Right forelimb (tissue), 1 donor: ENCODE data around the gene GEN1.

Experiments
- DNase-seq: peaks from one replicate; pipeline ENCODE4 v3.0.0-alpha.2; 2018

GEN1 gene

DNA sequence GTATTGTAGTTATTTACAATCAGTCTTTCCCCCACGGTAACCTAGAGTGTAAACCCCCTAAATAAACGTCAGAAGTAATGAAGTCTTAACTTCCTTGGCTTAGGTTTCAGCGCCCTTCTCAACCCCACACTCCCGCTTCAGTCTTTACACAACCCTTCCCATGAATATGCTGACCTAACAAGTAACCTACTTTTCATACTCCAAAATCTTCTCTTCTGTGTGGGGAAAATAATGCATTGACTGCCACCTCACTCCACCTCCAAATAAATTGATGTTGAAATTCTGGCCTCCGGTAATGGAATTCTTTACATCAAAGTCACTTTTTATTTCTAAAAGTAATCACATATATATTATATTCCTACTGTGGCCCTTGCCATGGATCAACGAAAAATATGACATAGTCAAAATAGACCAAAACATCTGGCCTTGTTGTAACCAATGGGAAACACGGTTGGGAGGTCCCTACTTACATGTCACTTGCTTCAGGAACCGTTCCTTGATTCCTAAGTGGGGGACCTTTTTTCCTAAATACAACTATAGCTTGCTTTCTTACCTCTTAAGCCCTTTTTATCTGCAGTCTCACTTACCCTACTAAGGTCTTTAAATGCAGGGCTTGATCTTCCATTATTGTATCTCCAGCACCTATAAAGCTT is 961 bp downstream of the GEN1 start:
- DNase-seq: no peak

DNA sequence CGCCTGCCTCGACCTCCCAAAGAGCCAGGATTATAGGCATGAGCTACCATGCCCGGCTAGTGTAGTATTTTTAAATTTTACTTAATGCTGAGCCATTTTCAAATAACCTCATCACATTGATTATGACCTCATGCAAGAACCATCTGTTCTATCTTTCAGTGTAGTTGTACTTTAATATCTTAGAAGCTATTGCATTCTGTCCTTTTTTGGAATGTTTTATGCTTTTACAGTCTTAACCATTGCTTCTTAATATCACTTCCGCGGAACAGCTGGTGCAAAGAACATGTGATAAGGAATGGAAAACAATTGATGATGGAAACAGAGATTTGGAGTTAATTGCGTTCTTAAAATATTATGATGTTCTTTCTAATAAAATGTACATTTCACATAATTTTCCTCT is 2.7 kb downstream of the GEN1 start:
- DNase-seq: no peak

- no peak for DNase-seq
Measured at GRCh38 chr2:17757321-17757720, 3.4 kb downstream of the GEN1 start.

GRCh38 chr2:17758118-17758517 is 4.2 kb downstream of the GEN1 start:
- DNase-seq: no peak

DNA sequence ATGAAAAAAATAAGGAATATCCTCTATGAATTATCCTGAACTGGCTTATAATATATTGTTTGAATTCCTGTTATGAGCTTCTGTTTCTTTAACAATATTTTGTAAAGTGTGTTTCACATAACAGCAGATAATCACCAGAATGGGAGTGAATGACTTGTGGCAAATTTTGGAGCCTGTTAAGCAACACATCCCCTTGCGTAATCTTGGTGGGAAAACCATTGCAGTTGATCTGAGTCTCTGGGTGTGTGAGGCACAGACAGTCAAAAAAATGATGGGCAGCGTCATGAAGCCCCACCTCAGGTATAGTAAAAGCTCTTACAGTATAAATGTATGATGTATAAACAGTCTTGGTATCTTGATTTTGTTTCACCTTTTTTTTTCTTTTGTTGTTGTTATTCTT is 5.9 kb downstream of the GEN1 start:
- no peak for DNase-seq

GRCh38 chr2:17762451-17762850 is 8.5 kb downstream of the GEN1 start:
- no peak for DNase-seq

- DNase-seq: no peak
Measured at GRCh38 chr2:17763641-17764333, 9.8 kb downstream of the GEN1 start.

DNA sequence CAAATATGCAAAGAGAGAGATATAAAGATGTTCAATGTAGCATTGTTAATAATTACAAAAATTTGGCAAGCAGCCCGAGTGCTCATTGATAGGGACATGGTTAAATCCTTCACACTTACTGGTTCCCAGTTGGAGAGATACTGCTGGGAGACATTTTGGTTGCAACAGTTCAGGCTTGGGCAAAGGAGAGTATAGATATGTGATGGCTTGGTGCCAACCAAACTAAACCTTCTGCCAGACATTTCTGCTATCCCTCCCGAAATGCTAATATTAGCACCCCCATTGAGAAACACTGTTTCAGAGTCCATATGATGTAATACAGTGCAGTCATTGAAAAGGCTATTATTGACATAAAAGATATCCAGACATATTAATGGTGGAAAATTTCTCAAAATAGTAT is 11.5 kb downstream of the GEN1 start:
- DNase-seq: no peak

- no peak for DNase-seq
Measured at GRCh38 chr2:17768894-17769293, 15.0 kb downstream of the GEN1 start.

GRCh38 chr2:17771956-17772355 is 18.0 kb downstream of the GEN1 start:
- DNase-seq: no peak

GRCh38 chr2:17772532-17772931 is 18.6 kb downstream of the GEN1 start:
- DNase-seq: no peak

DNA sequence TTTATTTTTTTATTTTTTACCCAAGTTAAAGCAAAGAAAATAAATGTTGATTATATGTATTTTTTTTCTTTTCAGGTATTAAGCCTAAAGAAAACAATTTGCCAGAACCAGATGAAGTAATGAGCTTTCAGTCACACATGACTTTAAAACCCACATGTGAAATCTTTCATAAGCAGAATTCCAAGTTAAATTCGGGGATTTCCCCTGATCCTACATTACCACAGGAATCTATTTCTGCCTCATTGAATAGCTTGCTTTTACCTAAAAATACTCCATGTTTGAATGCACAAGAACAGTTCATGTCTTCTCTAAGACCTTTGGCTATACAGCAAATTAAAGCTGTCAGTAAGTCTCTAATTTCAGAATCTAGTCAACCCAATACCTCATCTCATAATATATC is 26.6 kb downstream of the GEN1 start:
- no peak for DNase-seq

DNA sequence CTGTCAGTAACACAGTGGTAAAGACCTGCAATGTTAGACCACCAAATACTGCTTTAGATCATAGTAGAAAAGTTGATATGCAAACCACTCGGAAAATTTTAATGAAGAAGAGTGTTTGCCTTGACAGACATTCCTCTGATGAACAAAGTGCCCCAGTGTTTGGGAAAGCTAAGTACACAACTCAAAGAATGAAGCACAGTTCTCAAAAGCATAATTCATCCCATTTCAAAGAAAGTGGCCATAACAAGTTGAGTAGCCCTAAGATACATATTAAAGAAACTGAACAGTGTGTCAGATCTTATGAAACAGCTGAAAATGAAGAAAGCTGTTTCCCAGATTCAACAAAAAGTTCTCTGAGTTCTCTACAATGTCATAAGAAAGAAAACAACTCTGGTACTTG is 27.5 kb downstream of the GEN1 start:
- DNase-seq: no peak

DNA sequence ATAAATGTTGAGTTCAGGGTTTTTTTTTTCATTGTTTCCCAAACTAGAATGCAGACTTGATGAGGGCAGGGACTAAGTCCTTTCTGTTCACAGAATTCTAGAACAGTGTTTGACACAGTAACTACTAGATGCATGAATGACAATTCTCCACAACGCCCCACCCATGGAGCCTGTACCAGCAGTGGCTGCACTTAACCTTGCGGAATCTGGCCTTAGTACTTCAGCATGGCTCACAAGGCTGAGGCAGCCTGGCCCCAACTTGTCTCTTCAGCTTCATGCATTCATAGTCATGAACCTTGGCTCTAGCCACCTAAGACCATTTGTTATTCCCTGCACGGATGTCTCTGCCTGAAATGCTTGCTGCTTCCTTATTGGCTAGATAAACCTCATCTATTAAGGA is 32.8 kb downstream of the GEN1 start:
- DNase-seq: no peak

DNA sequence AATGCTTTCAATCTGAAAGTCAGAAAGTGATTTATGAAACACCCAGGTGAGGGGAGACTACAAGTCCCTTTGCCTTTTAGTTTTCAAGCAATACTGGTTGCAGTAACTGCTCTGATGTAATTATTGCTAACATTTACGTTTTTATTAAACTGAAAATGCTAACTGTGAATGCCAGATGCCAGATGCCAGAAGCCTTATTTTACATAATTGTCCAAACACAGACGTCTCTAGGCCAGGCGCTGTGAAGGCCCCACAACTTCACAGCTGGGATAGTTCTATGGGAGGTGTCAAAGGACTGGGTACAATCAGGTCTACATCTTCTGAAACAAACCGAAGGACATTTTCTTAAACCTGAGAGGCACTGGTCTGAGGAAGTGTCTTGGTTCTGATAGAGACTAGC is 34.8 kb downstream of the GEN1 start:
- no peak for DNase-seq

DNA sequence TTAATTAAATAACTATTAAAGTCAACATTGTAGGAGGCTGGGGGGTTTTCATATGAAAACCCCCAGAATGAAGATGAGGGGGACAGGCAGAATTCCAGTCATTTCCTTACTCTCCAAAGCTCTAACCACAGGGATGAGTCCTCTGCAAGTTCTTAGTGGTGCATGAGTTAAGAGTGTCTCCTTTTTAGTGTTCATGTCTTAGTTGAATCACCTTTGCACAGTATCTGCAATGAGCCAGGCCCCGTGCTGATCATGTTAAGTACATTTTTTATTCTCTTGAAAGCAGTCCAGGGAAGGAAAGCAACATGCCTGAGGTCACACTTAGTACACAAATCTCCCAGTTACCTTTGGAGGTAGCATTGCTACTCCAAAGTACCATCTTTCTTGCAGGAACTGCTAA is 36.6 kb downstream of the GEN1 start:
- no peak for DNase-seq

DNA sequence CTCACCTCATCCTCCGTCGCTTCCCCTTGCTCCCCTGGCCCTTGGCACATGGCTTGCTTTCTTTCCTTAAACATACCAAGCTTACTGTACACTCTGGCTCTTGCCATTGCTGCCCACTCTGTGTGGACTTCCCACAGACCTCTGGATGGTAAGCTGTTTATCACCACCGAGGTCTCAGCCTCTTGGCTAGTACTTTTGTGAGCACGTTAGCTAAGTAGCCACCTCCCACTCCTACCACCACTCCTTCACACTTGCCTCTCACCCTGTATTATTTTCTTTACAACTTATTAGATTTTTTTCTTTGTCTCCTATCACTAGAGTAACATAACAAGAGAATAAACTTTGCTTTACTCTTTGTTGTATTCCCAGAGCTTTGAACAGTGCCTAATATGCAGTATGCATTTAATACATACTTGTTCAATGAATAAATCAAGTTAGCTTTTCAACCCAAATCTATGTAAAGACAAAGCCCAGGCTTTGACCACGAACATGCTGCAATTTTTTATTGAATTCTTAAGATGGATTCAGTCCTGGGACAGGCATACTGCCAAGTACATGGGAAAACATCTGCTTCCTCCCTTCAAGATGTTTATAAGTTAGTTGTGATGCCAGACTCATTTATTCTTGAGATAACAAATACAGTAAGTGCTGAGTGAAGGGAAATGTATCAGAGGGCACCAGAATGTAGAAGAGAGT is 37.3 kb downstream of the GEN1 start:
- no peak for DNase-seq

DNA sequence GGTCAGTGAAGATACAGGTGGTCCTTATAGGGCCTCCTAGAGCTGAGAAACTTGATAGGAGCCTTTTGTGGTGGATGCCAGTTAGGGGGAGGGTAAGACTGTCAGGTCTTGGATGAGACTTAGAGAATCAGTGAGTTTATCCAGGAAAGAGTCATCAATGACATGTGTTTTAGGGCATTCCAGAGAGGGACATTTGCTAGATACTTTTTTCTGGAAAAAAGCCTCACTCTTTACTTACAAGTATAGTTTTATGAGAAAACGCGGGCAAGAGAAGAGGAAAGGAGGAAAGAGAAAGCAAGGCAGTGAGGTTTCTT is 37.8 kb downstream of the GEN1 start:
- DNase-seq: no peak

DNA sequence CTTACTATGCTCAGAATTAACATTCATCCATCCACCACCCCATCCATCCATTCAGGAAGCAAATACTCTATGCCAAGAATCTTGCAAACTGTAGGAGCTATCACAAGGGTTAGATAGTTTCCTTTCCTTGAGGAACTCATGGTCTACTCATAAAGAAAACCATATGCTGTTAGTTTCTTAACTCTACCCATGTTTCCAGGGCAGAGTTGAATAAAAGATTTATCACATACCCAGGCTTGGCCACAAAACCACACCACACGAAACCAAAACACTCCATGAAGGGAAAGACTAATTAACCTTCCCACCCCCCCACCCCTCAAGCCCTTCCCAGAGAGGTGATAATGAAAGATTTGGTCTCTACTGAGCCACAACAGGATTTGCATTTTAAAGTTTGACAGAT is 38.6 kb downstream of the GEN1 start:
- no peak for DNase-seq

DNA sequence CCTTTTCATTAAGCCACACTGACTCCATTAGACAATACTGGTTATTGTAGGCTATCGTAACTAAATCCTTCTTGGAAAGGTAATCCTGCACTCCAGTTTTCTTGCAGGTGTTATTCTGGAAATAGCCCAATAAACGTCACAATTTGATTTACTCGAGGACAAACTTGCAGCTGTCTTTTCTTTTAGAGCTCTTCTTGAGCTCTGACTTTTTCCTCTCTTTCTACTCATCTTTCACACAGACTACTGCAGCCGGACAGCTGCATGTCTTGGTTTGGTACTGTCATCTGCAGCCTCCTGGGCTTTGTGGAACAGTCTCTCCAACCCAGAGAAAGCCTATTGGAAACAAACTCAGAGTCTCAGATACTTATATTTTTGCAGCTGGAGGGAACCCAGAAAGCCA is 39.4 kb downstream of the GEN1 start:
- DNase-seq: no peak

DNA sequence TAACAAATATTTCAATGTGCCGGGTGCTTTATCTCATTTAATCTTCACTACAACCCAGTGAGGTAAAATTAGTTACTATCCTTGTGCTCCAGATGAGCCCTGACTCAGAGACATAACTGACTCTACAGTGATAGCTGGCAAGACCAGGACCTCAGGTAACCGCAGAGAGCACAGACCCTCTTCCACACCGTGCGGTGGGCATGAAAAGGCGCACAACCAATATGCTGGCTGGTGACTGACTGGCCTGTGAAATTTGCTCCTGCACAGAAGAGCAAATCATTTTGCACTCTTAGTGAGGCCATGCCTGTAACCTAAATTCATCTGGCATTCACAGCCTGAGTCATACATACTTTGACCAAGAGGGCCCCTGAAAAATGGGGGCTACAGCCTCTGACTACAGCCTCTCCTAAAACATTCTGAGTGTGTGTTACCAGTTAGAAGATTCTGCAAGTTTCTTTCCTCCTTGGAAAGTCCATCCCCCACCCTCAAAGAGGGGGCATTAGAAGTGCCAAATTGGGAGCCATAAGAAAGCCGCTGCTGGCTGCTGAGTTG is 39.9 kb downstream of the GEN1 start:
- no peak for DNase-seq

DNA sequence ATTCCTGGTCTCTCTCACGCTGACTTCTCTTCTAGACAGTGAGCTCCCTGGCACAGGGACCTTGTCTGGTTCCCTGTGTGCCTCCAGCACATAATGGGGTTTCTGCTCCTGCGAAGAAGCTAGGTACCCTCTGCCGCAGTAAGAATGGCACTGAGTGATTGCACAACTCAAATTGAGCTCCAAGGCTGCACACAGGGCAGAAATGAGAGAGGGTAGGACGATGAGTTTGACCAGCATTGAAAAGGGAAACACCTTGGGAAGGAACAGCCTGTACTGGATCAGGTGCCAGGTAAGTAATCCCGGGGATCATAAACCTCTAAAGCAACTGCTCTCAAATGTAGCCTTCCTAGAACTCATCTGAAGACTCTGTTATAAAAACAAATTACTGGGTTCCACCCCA is 41.4 kb downstream of the GEN1 start:
- DNase-seq: no peak

DNA sequence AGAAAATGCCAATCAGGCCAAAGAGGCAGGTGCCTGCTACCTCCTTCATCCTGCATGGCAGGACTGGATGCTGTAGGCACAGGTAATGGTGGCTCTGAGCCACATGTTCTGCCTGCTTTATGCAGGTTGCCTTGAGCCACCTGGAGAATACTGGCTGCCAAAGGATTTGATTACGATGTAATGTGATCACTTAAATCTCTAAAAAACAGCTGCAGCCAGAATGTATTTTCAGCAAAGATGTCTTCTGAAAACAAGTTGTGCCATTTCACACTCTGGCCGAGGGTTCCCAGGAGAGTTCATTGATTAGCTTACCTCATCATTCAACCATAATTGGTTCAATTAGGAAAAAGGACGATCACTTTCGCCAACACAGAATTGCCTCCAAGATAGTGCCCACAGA is 44.4 kb downstream of the GEN1 start:
- no peak for DNase-seq
